ENCODE results near the gene SPACDR. TPM values are rescaled to one million over a fixed set of nuclear protein-coding genes. Genes with fewer than 3 reads are reported as not detected.

Gene SPACDR
- total RNA-seq, 2 experiments from 2014 or later, result 4.0 to 4.3 TPM

- H3K9me3 Mint-ChIP-seq, result no peaks in the 10 kb centered on the region
- no peaks in the 10 kb centered on the region for H3K36me3 Mint-ChIP-seq (ENCODE audit: low read depth)
- no peak for DNase-seq
- H3K27ac Mint-ChIP-seq, result no peak overlapping the region
- CTCF ChIA-PET, result interaction anchor here (0.6 kb wide), 1 partner anchor 1902 kb away, joined by 3 read pairs; no protein-coding TSS in a partner anchor
- peaks cover 13% of the 10 kb centered on the region for H3K4me1 Mint-ChIP-seq
- peaks cover 14% of the 10 kb centered on the region for H3K27me3 Mint-ChIP-seq
- no peak overlapping the region for H3K4me3 Mint-ChIP-seq
- POLR2A ChIA-PET, result no interaction called here
Measured at GRCh38 chr7:100491192-100491578, 27.1 kb upstream of the SPACDR start.

GRCh38 chr7:100490483-100491191 is 26.6 kb upstream of the SPACDR start:
- Mint-ChIP-seq H3K4me1 (peaks cover 13% of the 10 kb centered on the region), H3K27ac (no peak overlapping the region), H3K4me3 (no peak overlapping the region), H3K27me3 (peaks cover 12% of the 10 kb centered on the region), H3K36me3 (ENCODE audit: low read depth) (no peaks in the 10 kb centered on the region), H3K9me3 (no peaks in the 10 kb centered on the region)
- DNase-seq, result no peak
- ChIA-PET CTCF (no interaction called here), POLR2A (no interaction called here)

- ChIA-PET CTCF (no interaction called here), POLR2A (no interaction called here)
- H3K4me3 Mint-ChIP-seq, result no peak overlapping the region
- peaks cover 8% of the 10 kb centered on the region for H3K27me3 Mint-ChIP-seq
- H3K27ac Mint-ChIP-seq, result no peak overlapping the region
- H3K9me3 Mint-ChIP-seq, result no peaks in the 10 kb centered on the region
- no peaks in the 10 kb centered on the region for H3K36me3 Mint-ChIP-seq (ENCODE audit: low read depth)
- peaks cover 13% of the 10 kb centered on the region for H3K4me1 Mint-ChIP-seq
- peak; percentile 42 for DNase-seq
Measured at GRCh38 chr7:100489824-100490223, 25.8 kb upstream of the SPACDR start.

- Mint-ChIP-seq H3K36me3 (ENCODE audit: low read depth) (no peaks in the 10 kb centered on the region), H3K27me3 (peaks cover 11% of the 10 kb centered on the region)
- CTCF ChIA-PET, result interaction anchor here (0.5 kb wide), 1 partner anchor 232 kb away, joined by 3 read pairs; no protein-coding TSS in a partner anchor
Measured at GRCh38 chr7:100489121-100489520, 25.1 kb upstream of the SPACDR start.

GRCh38 chr7:100488333-100489095 is 24.5 kb upstream of the SPACDR start:
- H3K27ac Mint-ChIP-seq, result no peak overlapping the region
- H3K27me3 Mint-ChIP-seq, result peaks cover 11% of the 10 kb centered on the region
- H3K4me1 Mint-ChIP-seq, result peaks cover 9% of the 10 kb centered on the region
- no peaks in the 10 kb centered on the region for H3K36me3 Mint-ChIP-seq (ENCODE audit: low read depth)
- CTCF ChIA-PET, result interaction anchor here (0.5 kb wide), 1 partner anchor 233 kb away, joined by 3 read pairs; no protein-coding TSS in a partner anchor
- no peaks in the 10 kb centered on the region for H3K9me3 Mint-ChIP-seq
- no peak overlapping the region for H3K4me3 Mint-ChIP-seq
- no peak for DNase-seq
- POLR2A ChIA-PET, result no interaction called here

More at GRCh38 chr7:100489121-100489520, 25.1 kb upstream of the SPACDR start:
- Mint-ChIP-seq H3K9me3 (no peaks in the 10 kb centered on the region), H3K4me1 (peaks cover 13% of the 10 kb centered on the region), H3K4me3 (no peak overlapping the region), H3K27ac (no peak overlapping the region)
- DNase-seq, result no peak
- POLR2A ChIA-PET, result no interaction called here

- H3K4me1 Mint-ChIP-seq, result peaks cover 9% of the 10 kb centered on the region
- POLR2A ChIA-PET, result interaction anchor here (0.6 kb wide), 1 partner anchor 9 kb away, joined by 3 read pairs; no protein-coding TSS in a partner anchor
- DNase-seq, result no peak
- H3K4me3 Mint-ChIP-seq, result no peak overlapping the region
- H3K36me3 Mint-ChIP-seq (ENCODE audit: low read depth), result no peaks in the 10 kb centered on the region
- no peak overlapping the region for H3K27ac Mint-ChIP-seq
- CTCF ChIA-PET, result no interaction called here
- H3K9me3 Mint-ChIP-seq, result no peaks in the 10 kb centered on the region
- peaks cover 4% of the 10 kb centered on the region for H3K27me3 Mint-ChIP-seq
Measured at GRCh38 chr7:100486753-100487446, 22.8 kb upstream of the SPACDR start.

- H3K36me3 Mint-ChIP-seq (ENCODE audit: low read depth), result no peaks in the 10 kb centered on the region
- no peaks in the 10 kb centered on the region for H3K9me3 Mint-ChIP-seq
- POLR2A ChIA-PET, result interaction anchor here (0.6 kb wide), 1 partner anchor 8 kb away, joined by 3 read pairs; no protein-coding TSS in a partner anchor
- no peak overlapping the region for H3K27ac Mint-ChIP-seq
- CTCF ChIA-PET, result no interaction called here
- no peak overlapping the region for H3K4me3 Mint-ChIP-seq
- DNase-seq, result no peak
- peaks cover 11% of the 10 kb centered on the region for H3K4me1 Mint-ChIP-seq
- H3K27me3 Mint-ChIP-seq, result peaks cover 4% of the 10 kb centered on the region
Measured at GRCh38 chr7:100486111-100486636, 22.1 kb upstream of the SPACDR start.

GRCh38 chr7:100485471-100485876 is 21.4 kb upstream of the SPACDR start:
- no peaks in the 10 kb centered on the region for H3K9me3 Mint-ChIP-seq
- H3K36me3 Mint-ChIP-seq (ENCODE audit: low read depth), result no peaks in the 10 kb centered on the region
- no peak overlapping the region for H3K4me3 Mint-ChIP-seq
- H3K27me3 Mint-ChIP-seq, result peaks cover 4% of the 10 kb centered on the region
- ChIA-PET POLR2A (no interaction called here), CTCF (interaction anchor here (0.7 kb wide), 1 partner anchor 74 kb away, joined by 8 read pairs; no protein-coding TSS in a partner anchor)
- DNase-seq, result no peak
- no peak overlapping the region for H3K27ac Mint-ChIP-seq
- H3K4me1 Mint-ChIP-seq, result peaks cover 11% of the 10 kb centered on the region

- CTCF ChIA-PET, result interaction anchor here (0.7 kb wide), 1 partner anchor 75 kb away, joined by 8 read pairs; no protein-coding TSS in a partner anchor
- DNase-seq, result no peak
Measured at GRCh38 chr7:100484673-100485045, 20.6 kb upstream of the SPACDR start.

GRCh38 chr7:100483722-100484672 is 19.9 kb upstream of the SPACDR start, which contains the start of gene NYAP1:
TSS of gene NYAP1 (plus strand) at chr7:100483927. CDS start at chr7:100485312, 1,385 bp downstream.
- ChIA-PET CTCF (interaction anchor here (1.5 to 2.0 kb wide), 2 partner anchors 32 to 76 kb away, joined by 4 to 11 read pairs; no protein-coding TSS in a partner anchor), POLR2A (no interaction called here)
- H3K4me3 Mint-ChIP-seq, result peak within 1 kb of the TSS; percentile 78
- H3K36me3 Mint-ChIP-seq (ENCODE audit: low read depth), result peaks cover 1% of the 10 kb centered on the region
- peaks cover 4% of the 10 kb centered on the region for H3K27me3 Mint-ChIP-seq
- peaks cover 15% of the 10 kb centered on the region for H3K4me1 Mint-ChIP-seq
- no peak within 1 kb of the TSS for H3K27ac Mint-ChIP-seq
- DNase-seq, result no peak
- H3K9me3 Mint-ChIP-seq, result no peaks in the 10 kb centered on the region

More at GRCh38 chr7:100484673-100485045, 20.6 kb upstream of the SPACDR start:
- Mint-ChIP-seq H3K9me3 (no peaks in the 10 kb centered on the region), H3K4me1 (peaks cover 12% of the 10 kb centered on the region), H3K4me3 (peak overlapping the region; percentile 34), H3K27me3 (peaks cover 4% of the 10 kb centered on the region), H3K36me3 (ENCODE audit: low read depth) (no peaks in the 10 kb centered on the region), H3K27ac (no peak overlapping the region)
- POLR2A ChIA-PET, result no interaction called here

- Mint-ChIP-seq H3K27ac (no peak overlapping the region), H3K4me1 (peaks cover 15% of the 10 kb centered on the region), H3K36me3 (ENCODE audit: low read depth) (peaks cover 4% of the 10 kb centered on the region), H3K27me3 (peaks cover 4% of the 10 kb centered on the region), H3K4me3 (peak overlapping the region; percentile 78), H3K9me3 (no peaks in the 10 kb centered on the region)
- CTCF ChIA-PET, result interaction anchor here (0.8 to 2.0 kb wide), 23 partner anchors 9 to 222 kb away, joined by 3 to 14 read pairs (median 4); partner anchors contain the start of genes AGFG2, POP7, PPP1R35 and ZCWPW1
- POLR2A ChIA-PET, result interaction anchor here (0.9 to 1.5 kb wide), 4 partner anchors 13 to 82 kb away, joined by 3 to 5 read pairs (median 3); no protein-coding TSS in a partner anchor
- DNase-seq, result peak; percentile 81
Measured at GRCh38 chr7:100483090-100483721, 19.1 kb upstream of the SPACDR start.
